NT2/D1 (cell line): ENCODE measurements around the gene TFPT.

Source experiments
- DNase-seq: peaks from one replicate; pipeline ENCODE4 v3.0.0-alpha.2; 2011; ENCODE audit warnings: low read depth, low spot score
- H3K27me3 ChIP-seq: 2 replicates; pipeline ENCODE4 v1.6.0; 2011; ENCODE audit warnings: mild to moderate bottlenecking; ENCODE audit not compliant: insufficient read length, insufficient read depth
- H3K36me3 ChIP-seq: 2 replicates; pipeline ENCODE4 v1.6.1; 2011; ENCODE audit warnings: mild to moderate bottlenecking, low read length, mixed read lengths; ENCODE audit not compliant: insufficient read depth, insufficient read length
- H3K4me1 ChIP-seq: 2 replicates; pipeline ENCODE4 v1.5.1; 2011; ENCODE audit not compliant: insufficient read depth, insufficient read length
- H3K4me3 ChIP-seq: 2 replicates; pipeline ENCODE4 v1.5.1; 2011; ENCODE audit warnings: low read depth; ENCODE audit not compliant: insufficient read length
- H3K9ac ChIP-seq: 2 replicates; pipeline ENCODE4 v1.6.0; 2011; ENCODE audit warnings: low read depth; ENCODE audit not compliant: insufficient read length
- H3K9me3 ChIP-seq: 2 replicates; pipeline ENCODE4 v1.5.1; 2011; ENCODE audit warnings: mild to moderate bottlenecking, low read length; ENCODE audit not compliant: insufficient read depth
- SUZ12 ChIP-seq: IDR thresholded peaks from 2 replicates; pipeline ENCODE4 v1.6.1; 2011; ENCODE audit not compliant: insufficient read length, insufficient read depth; ENCODE audit errors: extremely low read depth
- YY1 ChIP-seq: IDR thresholded peaks from 2 replicates; pipeline ENCODE4 v1.6.1; 2011; ENCODE audit not compliant: insufficient read length, insufficient read depth
- ZNF274 ChIP-seq: IDR thresholded peaks from 2 replicates; pipeline ENCODE4 v1.6.1; 2011; ENCODE audit warnings: mild to moderate bottlenecking, low read depth, low read length

Gene TFPT

GRCh38 chr19:54081032-54081431 is 34.4 kb downstream of the TFPT start, which contains the start of gene TARM1:
TARM1 (minus strand) TSS chr19:54081365; CDS start chr19:54081340, 25 bp downstream.
- TF ChIP-seq ZNF274 (no peak), YY1 (no peak), SUZ12 (no peak)
- Histone ChIP-seq H3K9me3 (peaks cover 19% of the 10 kb centered on the region), H3K9ac (no peak within 1 kb of the TSS), H3K4me1 (no peaks in the 10 kb centered on the region), H3K36me3 (no peaks in the 10 kb centered on the region), H3K4me3 (no peak within 1 kb of the TSS), H3K27me3 (no peaks in the 10 kb centered on the region)
- DNase-seq, result no peak

DNA sequence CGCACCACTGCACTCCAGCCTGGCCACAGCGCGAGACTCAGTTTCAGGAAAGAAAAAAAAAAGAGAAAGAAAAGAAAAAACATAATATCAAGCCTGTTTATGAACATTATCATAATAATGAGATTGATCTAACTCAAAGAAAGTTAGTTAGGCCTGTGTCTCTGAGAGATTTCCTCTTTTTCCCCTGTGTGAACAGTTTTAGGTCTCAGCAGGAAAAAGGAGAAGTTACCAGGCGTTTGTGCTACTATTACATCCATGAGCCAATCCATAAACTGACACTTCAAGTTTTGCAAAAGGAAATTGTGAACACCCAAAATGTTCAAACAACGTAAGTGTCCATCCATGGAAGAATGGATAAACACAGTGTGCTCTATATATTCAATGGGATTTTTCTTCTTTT is 38.1 kb downstream of the TFPT start:
- no peaks in the 10 kb centered on the region for H3K27me3 ChIP-seq
- H3K9ac ChIP-seq, result no peak overlapping the region
- H3K9me3 ChIP-seq, result peaks cover 9% of the 10 kb centered on the region; the same call in 1 of the 2 replicates
- TF ChIP-seq YY1, result no peak
- no peak for DNase-seq
- no peaks in the 10 kb centered on the region for H3K4me1 ChIP-seq
- no peaks in the 10 kb centered on the region for H3K36me3 ChIP-seq
- no peak overlapping the region for H3K4me3 ChIP-seq

DNA sequence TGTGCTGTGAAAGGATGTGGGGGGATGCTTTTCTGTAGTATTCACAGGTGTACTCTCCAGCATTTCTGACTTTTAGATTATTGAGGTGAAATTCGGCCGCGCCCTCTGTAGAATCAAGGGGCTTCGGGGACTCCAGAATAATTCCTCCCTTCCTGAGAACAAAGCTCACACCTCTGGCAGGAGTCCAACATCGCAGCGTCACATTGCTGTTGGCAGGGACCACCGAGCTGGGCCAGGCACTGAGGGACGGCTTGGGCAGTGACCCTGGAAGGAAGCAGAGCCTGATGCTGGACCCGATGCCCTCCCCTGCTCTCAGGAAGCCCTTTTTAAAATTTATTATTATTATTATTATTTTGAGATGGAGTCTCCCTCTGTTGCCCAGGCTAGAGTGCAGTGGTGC is 40.6 kb downstream of the TFPT start:
- no peaks in the 10 kb centered on the region for H3K36me3 ChIP-seq
- no peaks in the 10 kb centered on the region for H3K4me1 ChIP-seq
- H3K9ac ChIP-seq, result no peak overlapping the region
- no peak overlapping the region for H3K4me3 ChIP-seq
- no peaks in the 10 kb centered on the region for H3K27me3 ChIP-seq
- no peak for DNase-seq
- no peak for TF ChIP-seq SUZ12
- no peak for TF ChIP-seq ZNF274
- TF ChIP-seq YY1, result no peak
- no peaks in the 10 kb centered on the region for H3K9me3 ChIP-seq

DNA sequence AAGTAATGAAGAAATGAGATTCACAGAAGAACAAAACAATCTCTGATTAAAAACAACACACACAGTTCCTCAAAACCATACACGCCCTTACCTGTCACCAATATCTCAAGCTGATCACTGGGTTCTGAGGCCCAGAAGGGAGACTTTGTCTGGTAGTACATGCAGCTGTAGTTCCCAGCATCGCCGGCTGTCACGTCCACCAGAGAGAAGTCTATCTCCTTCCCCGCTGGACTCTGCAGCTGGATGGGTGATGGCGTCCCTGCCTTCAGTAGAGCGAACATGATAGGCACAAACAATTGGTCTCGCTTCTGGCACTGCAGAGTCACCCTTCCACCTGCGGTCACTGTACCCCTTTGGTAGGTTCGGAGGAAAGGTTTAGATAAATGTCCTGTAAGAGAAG is 41.6 kb downstream of the TFPT start:
- Histone ChIP-seq H3K27me3 (no peaks in the 10 kb centered on the region), H3K9me3 (no peaks in the 10 kb centered on the region), H3K4me3 (no peak overlapping the region), H3K36me3 (no peaks in the 10 kb centered on the region), H3K9ac (no peak overlapping the region), H3K4me1 (no peaks in the 10 kb centered on the region)
- TF ChIP-seq ZNF274 (no peak), SUZ12 (no peak), YY1 (no peak)
- DNase-seq, result no peak

- no peak overlapping the region for H3K9ac ChIP-seq
- TF ChIP-seq ZNF274, result no peak
- TF ChIP-seq YY1, result no peak
- no peak for TF ChIP-seq SUZ12
- H3K4me1 ChIP-seq, result no peaks in the 10 kb centered on the region
- no peaks in the 10 kb centered on the region for H3K27me3 ChIP-seq
- no peaks in the 10 kb centered on the region for H3K36me3 ChIP-seq
- no peak for DNase-seq
- H3K9me3 ChIP-seq, result no peaks in the 10 kb centered on the region
- H3K4me3 ChIP-seq, result no peak overlapping the region
Measured at GRCh38 chr19:54069470-54069869, 46.0 kb downstream of the TFPT start.

DNA sequence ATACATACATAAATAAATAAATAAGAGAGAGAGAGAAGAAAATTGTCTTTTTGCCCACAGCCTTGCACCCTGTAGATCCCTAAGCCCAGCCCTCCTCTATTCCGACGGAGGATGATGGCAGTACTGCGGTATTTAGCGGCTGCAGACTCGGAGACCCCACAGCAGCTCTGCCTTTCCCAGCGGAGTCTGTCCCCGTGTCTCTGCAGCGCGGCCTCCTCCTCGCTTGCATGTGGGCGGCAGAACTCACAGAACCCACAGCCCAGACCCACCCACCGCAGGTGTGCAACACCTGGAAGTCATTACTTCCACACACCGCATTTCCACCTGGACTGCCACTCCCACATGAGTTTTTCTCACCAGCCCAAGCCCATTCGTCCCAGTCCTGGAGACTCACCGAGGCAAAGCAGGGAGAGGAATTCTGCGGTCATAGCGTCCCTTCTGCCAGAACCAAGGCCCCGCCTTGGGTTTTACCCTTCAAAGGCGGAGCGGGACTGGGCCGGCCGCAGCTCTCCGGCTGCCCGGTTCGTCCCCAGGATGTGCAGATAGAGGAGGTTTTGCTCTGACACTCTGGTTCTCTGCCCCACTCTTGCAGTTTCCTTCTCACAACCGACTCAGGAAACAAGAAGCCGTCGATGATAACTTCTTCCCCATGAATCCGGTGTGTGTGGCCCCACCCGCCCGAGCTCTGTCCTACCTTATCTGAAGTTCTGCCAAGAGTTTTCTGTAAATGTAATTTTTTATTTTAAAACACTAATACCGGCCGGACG is 51.9 kb downstream of the TFPT start, which contains the start of gene VSTM1:
TSS of gene VSTM1 (minus strand) at position 548 of the 767 bp plus-strand sequence. CDS start at position 428, 120 bp downstream.
- Histone ChIP-seq H3K9me3 (no peaks in the 10 kb centered on the region), H3K4me1 (peaks cover 2% of the 10 kb centered on the region), H3K27me3 (no peaks in the 10 kb centered on the region), H3K9ac (no peak within 1 kb of the TSS), H3K36me3 (no peaks in the 10 kb centered on the region), H3K4me3 (no peak within 1 kb of the TSS)
- no peak for DNase-seq
- TF ChIP-seq ZNF274 (no peak), SUZ12 (no peak), YY1 (no peak)

GRCh38 chr19:54062643-54063042 is 52.8 kb downstream of the TFPT start:
- no peak overlapping the region for H3K9ac ChIP-seq
- H3K4me3 ChIP-seq, result no peak overlapping the region
- H3K4me1 ChIP-seq, result peaks cover 2% of the 10 kb centered on the region
- no peaks in the 10 kb centered on the region for H3K27me3 ChIP-seq
- no peaks in the 10 kb centered on the region for H3K36me3 ChIP-seq
- TF ChIP-seq SUZ12 (no peak), YY1 (no peak), ZNF274 (no peak)
- no peak for DNase-seq
- H3K9me3 ChIP-seq, result no peaks in the 10 kb centered on the region
